ENCODE measurements around the gene TIMM29.

The TIMM29 gene

DNA sequence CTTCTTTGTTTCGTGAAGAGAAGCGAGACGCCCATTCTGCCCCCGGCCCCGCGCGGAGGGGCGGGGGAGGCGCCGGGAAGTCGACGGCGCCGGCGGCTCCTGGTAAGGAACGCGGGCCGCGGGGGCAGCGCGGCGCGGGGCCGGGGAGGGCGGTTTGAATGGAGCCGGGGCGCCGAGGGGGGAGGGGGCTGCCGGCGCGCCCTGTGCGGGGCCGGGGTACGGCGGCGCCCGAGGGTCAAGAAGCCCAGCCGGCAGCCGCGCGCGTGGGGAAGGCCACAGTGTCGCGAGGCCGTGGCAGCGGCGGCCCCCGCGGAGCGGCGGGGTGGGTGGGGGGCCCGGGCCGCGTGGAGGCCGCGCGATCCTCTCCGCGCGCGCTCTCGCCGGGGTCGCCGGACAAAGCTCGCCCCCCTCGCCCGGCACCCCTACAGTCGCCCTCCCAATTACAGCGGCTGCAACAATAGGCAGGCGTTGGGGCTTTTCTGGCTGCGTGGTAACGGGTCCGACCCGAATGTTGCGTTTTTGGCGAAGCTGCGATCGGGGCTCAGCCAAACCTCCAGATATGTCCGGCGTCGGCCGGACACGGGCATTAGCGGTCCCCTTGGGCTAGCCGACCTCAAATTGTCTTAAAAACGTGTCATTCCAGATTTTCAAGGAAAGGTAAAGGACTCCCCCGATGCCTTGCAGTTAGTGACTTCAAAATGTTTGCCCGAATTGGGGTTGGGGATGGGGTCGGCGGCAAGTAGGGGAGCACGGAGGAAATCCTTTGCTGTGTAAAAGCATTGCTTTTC is 32.7 kb downstream of the TIMM29 start:
- no peaks in the 10 kb centered on the region for H3K27me3 ChIP-seq (ENCODE audit: low read depth, low read length)
- no peaks in the 10 kb centered on the region for H3K9me3 ChIP-seq (ENCODE audit: insufficient read depth, low read length)
- H4K20me1 ChIP-seq (ENCODE audit: insufficient read depth, low read length): peaks cover 31% of the 10 kb centered on the region
- peak overlapping the region; percentile 90 for H3K4me3 ChIP-seq (ENCODE audit: low read length)
- no peak for TF ChIP-seq EZH2phosphoT487 (IDR thresholded peaks at IDR 0.05; ENCODE audit: low read depth)
- TF ChIP-seq, protein P1, sequence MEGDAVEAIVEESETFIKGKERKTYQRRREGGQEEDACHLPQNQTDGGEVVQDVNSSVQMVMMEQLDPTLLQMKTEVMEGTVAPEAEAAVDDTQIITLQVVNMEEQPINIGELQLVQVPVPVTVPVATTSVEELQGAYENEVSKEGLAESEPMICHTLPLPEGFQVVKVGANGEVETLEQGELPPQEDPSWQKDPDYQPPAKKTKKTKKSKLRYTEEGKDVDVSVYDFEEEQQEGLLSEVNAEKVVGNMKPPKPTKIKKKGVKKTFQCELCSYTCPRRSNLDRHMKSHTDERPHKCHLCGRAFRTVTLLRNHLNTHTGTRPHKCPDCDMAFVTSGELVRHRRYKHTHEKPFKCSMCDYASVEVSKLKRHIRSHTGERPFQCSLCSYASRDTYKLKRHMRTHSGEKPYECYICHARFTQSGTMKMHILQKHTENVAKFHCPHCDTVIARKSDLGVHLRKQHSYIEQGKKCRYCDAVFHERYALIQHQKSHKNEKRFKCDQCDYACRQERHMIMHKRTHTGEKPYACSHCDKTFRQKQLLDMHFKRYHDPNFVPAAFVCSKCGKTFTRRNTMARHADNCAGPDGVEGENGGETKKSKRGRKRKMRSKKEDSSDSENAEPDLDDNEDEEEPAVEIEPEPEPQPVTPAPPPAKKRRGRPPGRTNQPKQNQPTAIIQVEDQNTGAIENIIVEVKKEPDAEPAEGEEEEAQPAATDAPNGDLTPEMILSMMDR (IDR thresholded peaks at IDR 0.05; ENCODE audit: low read depth, low read length): no peak
- H3K9ac ChIP-seq (ENCODE audit: low read length): peak overlapping the region; percentile 94
- peaks cover 10% of the 10 kb centered on the region for H3K36me3 ChIP-seq (replicated peaks; ENCODE audit: low read depth, low read length)
- peak overlapping the region; percentile 75 for H3K27ac ChIP-seq (ENCODE audit: low read length)
- H2AFZ ChIP-seq (ENCODE audit: low read depth, low read length): peak overlapping the region; percentile 50
- H3K4me2 ChIP-seq (ENCODE audit: low read length): peak overlapping the region; percentile 89
- H3K4me1 ChIP-seq (ENCODE audit: low read length): peaks cover 18% of the 10 kb centered on the region
- peaks cover 61% of the 10 kb centered on the region for H3K79me2 ChIP-seq (ENCODE audit: low read length)

DNA sequence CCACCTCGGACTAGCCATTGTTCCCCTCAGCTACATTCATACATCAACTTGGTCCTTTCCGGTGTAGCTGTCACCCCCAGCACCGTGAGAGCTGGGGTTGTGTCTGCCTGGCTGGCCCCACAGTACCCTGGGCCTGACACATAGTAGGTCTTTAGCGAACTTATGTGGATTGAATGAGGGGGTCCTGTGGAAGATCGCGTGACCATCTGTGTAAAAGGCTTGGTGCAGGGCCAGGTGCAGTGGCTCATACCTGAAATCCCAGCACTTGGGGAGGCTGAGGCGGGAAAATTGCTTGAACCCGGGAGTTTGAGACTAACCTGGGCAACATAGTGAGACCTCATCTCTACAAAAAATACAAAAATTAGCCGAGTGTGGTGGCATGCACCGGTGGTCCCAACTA is 34.3 kb downstream of the TIMM29 start:
- peaks cover 33% of the 10 kb centered on the region for H4K20me1 ChIP-seq (ENCODE audit: insufficient read depth, low read length)
- TF ChIP-seq, protein P1 (IDR thresholded peaks at IDR 0.05; ENCODE audit: low read depth, low read length): no peak
- no peak for TF ChIP-seq EZH2phosphoT487 (IDR thresholded peaks at IDR 0.05; ENCODE audit: low read depth)
- H3K27ac ChIP-seq (ENCODE audit: low read length): no peak overlapping the region
- peaks cover 76% of the 10 kb centered on the region for H3K79me2 ChIP-seq (ENCODE audit: low read length)
- H3K4me2 ChIP-seq (ENCODE audit: low read length): peak overlapping the region; percentile 31; the same call in 1 of the 2 replicates
- H2AFZ ChIP-seq (ENCODE audit: low read depth, low read length): no peak overlapping the region
- H3K9me3 ChIP-seq (ENCODE audit: insufficient read depth, low read length): no peaks in the 10 kb centered on the region
- peaks cover 18% of the 10 kb centered on the region for H3K4me1 ChIP-seq (ENCODE audit: low read length)
- H3K9ac ChIP-seq (ENCODE audit: low read length): no peak overlapping the region
- no peaks in the 10 kb centered on the region for H3K27me3 ChIP-seq (ENCODE audit: low read depth, low read length)
- peaks cover 10% of the 10 kb centered on the region for H3K36me3 ChIP-seq (replicated peaks; ENCODE audit: low read depth, low read length)
- peak overlapping the region; percentile 90; the same call in 1 of the 2 replicates for H3K4me3 ChIP-seq (ENCODE audit: low read length)

DNA sequence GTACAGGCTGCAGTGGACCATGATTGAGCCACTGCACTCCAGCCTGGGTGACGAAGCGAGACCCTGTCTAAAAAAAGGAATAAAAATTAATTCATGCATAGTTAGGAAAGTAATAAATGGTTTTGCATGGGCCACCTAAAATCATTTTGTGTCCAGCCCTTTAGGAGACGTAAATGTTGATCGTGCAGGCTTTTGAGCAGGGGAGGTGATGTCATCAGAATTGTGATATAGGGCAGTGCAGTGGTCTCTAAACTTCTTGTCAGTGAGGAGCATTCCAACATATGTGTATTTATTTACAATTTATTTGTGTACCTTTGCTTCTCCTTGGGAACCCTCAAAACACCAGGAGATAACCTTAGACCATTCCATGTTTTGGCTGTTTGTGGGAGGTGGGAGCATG is 35.3 kb downstream of the TIMM29 start:
- no peaks in the 10 kb centered on the region for H3K9me3 ChIP-seq (ENCODE audit: insufficient read depth, low read length)
- peaks cover 86% of the 10 kb centered on the region for H3K79me2 ChIP-seq (ENCODE audit: low read length)
- no peak overlapping the region for H3K9ac ChIP-seq (ENCODE audit: low read length)
- TF ChIP-seq EZH2phosphoT487 (IDR thresholded peaks at IDR 0.05; ENCODE audit: low read depth): no peak
- TF ChIP-seq, protein P1 (IDR thresholded peaks at IDR 0.05; ENCODE audit: low read depth, low read length): no peak
- H3K4me2 ChIP-seq (ENCODE audit: low read length): no peak overlapping the region
- H3K27ac ChIP-seq (ENCODE audit: low read length): no peak overlapping the region
- H3K36me3 ChIP-seq (replicated peaks; ENCODE audit: low read depth, low read length): peaks cover 10% of the 10 kb centered on the region
- H3K27me3 ChIP-seq (ENCODE audit: low read depth, low read length): no peaks in the 10 kb centered on the region
- no peak overlapping the region for H2AFZ ChIP-seq (ENCODE audit: low read depth, low read length)
- peaks cover 42% of the 10 kb centered on the region for H4K20me1 ChIP-seq (ENCODE audit: insufficient read depth, low read length)
- no peak overlapping the region for H3K4me3 ChIP-seq (ENCODE audit: low read length)
- peaks cover 27% of the 10 kb centered on the region for H3K4me1 ChIP-seq (ENCODE audit: low read length)

DNA sequence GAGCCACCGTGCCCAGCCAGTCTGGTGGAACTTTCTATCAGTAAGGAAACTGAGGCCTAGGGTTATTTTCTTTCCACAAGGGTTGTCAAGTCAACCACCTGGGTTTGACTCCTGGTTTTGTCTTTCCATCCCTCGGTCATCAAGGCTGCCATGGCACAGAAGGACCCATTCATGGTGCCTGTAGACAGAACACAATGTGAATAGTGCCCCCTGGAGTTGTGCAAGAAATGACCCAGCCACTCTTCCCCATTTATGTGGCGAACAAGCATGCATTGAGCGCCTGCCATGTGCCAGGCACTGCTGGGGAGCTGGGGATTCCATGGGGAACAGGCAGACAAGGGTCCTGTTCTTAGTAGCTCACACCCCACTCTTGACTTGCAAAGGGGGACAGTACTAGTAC is 36.3 kb downstream of the TIMM29 start:
- Histone ChIP-seq H3K4me3 (ENCODE audit: low read length) (no peak overlapping the region), H3K4me1 (ENCODE audit: low read length) (peaks cover 25% of the 10 kb centered on the region), H4K20me1 (ENCODE audit: insufficient read depth, low read length) (peaks cover 48% of the 10 kb centered on the region), H3K36me3 (replicated peaks; ENCODE audit: low read depth, low read length) (peaks cover 10% of the 10 kb centered on the region), H3K9ac (ENCODE audit: low read length) (no peak overlapping the region), H3K27me3 (ENCODE audit: low read depth, low read length) (no peaks in the 10 kb centered on the region), H3K4me2 (ENCODE audit: low read length) (no peak overlapping the region), H3K9me3 (ENCODE audit: insufficient read depth, low read length) (no peaks in the 10 kb centered on the region), H2AFZ (ENCODE audit: low read depth, low read length) (no peak overlapping the region), H3K27ac (ENCODE audit: low read length) (no peak overlapping the region), H3K79me2 (ENCODE audit: low read length) (peaks cover 91% of the 10 kb centered on the region)
- TF ChIP-seq EZH2phosphoT487 (IDR thresholded peaks at IDR 0.05; ENCODE audit: low read depth): no peak
- TF ChIP-seq, protein P1 (IDR thresholded peaks at IDR 0.05; ENCODE audit: low read depth, low read length): peak; percentile 29
